ENCODE measurements around the gene CHD9NB.

DNA sequence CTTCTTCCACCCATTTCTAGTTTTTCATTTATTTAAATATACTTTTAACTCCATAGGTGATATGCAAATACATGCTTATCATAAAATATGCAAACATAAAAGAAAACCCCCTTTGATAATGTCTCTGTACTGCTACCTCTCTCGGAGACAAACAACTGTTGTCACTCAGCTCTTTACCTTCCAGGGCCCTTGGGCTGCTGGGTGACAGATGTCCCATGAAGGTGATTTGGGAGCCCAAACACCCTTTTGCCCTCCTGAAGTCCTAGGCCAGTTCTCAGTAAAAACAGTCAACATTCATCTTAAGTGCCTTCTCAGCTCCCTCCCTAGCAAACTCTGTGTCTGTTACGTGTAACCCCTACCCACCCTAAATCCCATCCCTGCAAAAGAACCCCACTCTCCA is 39.6 kb upstream of the CHD9NB start:
- TF ChIP-seq, protein P1, sequence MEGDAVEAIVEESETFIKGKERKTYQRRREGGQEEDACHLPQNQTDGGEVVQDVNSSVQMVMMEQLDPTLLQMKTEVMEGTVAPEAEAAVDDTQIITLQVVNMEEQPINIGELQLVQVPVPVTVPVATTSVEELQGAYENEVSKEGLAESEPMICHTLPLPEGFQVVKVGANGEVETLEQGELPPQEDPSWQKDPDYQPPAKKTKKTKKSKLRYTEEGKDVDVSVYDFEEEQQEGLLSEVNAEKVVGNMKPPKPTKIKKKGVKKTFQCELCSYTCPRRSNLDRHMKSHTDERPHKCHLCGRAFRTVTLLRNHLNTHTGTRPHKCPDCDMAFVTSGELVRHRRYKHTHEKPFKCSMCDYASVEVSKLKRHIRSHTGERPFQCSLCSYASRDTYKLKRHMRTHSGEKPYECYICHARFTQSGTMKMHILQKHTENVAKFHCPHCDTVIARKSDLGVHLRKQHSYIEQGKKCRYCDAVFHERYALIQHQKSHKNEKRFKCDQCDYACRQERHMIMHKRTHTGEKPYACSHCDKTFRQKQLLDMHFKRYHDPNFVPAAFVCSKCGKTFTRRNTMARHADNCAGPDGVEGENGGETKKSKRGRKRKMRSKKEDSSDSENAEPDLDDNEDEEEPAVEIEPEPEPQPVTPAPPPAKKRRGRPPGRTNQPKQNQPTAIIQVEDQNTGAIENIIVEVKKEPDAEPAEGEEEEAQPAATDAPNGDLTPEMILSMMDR (conservative IDR thresholded peaks at IDR 0.05; ENCODE audit: low read depth, low read length) = no peak
- TF ChIP-seq EZH2 (IDR thresholded peaks at IDR 0.05; ENCODE audit: low read length, unreplicated experiment) (no peak), EZH2phosphoT487 (IDR thresholded peaks at IDR 0.05; ENCODE audit: borderline replicate concordance, low read length) (no peak)

Data from PC-3 (cell line).